NCI-H2107 (cell line): ENCODE results near the gene VWC2.
"Not testable (repeated sequence)": the region's sequence is repeated elsewhere in the genome, so short reads cannot be mapped to it uniquely, and the experiment has no call there.

ENCODE experiments used
- DNase-seq: peaks from one replicate; lab custom pipeline; 2025; lab: John Stamatoyannopoulos, UW

Gene VWC2

GRCh38 chr7:49787980-49788379, 14.5 kb downstream of the VWC2 start:
- DNase-seq = no peak

DNA sequence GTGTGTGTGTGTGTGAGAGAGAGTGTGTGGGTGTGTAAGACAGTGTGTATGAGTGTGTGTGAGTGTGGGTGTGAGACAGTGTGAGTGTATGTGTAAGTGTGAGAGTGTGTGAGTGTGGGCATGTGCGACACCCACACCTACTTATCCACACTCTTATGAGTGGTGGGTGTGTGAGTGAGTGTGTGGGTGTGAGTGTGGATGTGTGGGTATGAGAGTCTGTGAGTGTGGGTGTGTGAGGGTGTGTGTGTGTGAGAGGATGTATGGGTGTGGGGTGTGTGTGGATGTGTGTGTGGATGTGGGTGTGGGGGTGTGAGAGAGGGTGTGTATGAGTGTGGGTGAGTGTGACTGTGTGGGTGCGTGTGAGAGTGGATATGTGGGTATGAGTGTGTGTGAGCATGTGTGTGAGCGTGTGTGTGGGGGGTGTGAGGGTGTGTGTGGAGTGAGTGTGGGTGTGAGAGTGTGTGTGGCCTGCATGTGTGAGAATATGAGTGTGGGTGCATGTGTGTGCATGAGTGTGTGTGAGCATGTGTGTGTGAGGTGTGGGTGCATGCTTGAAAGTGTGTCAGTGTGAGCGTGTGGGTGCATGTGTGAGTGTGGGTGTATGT, 15.1 kb downstream of the VWC2 start:
- DNase-seq = no peak

DNA sequence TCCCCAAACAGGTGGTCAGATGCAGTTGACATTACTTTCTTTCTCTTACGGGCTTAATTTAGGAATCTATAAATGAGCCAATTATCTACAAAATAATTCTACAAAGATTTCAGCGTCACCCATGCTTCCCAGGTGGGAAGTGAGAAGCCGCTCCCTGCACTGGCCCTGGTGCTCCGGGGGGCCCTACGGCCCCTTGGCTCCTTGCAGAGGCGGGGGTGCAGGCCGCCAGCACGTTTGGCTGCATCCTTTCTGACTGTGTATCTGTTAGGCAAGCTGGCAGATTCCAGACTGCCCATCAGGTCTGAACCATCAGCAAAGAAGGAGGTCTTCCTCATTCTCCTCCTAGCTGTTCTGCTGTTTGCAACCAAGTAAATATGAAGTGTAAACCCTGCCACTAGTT, 16.3 kb downstream of the VWC2 start:
- no peak for DNase-seq

DNA sequence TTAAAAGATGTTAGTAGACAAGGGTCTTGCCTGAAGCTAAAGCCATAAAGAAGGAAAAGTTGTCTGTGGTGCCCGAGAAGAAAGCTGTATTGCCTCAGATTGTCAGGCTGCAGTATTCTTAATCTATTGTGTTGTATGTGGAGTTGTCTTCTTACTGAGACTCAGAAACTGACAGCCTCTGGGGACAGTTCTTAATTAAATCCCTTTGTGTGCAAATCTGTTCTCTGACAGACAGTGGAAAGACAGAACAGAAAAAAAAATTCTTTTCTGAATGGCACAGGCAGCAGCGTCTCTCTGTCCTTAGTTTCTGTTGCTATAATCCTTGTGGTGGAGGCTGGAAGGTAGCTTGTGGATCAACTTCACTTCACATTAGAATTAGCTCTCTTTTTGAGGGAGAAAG, 16.8 kb downstream of the VWC2 start:
- DNase-seq = no peak

- DNase-seq = no peak
These were observed 17.8 kb downstream of the VWC2 start for GRCh38 chr7:49791088-49791741.

DNA sequence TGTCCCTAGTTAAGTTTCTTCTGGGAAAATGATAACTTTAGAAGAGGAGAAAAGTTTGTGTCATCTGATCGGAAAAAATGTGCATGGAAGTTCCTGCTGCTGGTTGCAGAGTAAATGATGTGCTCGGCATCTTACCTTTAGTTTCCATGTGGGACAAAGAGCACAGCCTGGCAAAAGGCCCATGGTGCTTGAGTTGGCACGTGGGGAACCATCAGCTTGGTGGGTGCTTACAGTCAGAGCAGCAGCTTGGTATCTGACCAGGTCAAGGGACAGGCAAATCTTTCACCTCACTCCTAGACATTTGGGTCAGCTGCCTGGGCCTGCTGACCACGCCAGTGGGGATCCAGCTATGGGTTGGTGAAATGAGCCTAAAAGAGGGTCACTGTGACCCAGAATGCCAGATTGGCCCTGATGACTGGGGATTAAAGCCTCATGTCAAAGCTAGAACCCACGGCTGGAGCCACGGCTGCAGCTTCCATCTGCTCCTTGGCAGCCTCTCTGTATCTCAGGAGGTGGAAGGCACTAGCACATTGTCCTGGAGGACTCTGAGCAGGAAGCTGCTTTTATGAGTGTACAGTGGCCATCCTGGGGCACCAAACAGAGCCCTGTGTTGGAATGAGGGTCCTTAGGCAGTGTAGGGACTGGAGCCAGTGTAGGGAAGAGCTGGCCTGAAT, 24.7 kb downstream of the VWC2 start:
- no peak for DNase-seq

- DNase-seq = no peak
These were observed 26.6 kb downstream of the VWC2 start for GRCh38 chr7:49800031-49800430.

DNA sequence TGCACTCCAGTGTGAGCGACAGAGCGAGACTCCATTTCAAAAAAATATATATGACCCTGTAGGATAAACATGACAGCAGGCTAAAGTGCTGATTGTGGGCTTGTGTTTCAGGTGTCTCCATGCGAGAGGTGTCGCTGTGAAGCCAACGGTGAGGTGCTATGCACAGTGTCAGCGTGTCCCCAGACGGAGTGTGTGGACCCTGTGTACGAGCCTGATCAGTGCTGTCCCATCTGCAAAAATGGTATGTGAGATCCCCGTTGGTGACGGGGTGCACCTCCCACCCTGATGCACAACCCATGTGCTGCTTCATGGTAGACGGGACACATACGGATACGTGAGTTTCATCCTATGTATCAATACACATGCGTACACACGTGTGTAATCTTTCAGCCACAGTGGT, 29.2 kb downstream of the VWC2 start:
- no peak for DNase-seq

GRCh38 chr7:49803812-49804211, 30.4 kb downstream of the VWC2 start:
- no peak for DNase-seq

DNA sequence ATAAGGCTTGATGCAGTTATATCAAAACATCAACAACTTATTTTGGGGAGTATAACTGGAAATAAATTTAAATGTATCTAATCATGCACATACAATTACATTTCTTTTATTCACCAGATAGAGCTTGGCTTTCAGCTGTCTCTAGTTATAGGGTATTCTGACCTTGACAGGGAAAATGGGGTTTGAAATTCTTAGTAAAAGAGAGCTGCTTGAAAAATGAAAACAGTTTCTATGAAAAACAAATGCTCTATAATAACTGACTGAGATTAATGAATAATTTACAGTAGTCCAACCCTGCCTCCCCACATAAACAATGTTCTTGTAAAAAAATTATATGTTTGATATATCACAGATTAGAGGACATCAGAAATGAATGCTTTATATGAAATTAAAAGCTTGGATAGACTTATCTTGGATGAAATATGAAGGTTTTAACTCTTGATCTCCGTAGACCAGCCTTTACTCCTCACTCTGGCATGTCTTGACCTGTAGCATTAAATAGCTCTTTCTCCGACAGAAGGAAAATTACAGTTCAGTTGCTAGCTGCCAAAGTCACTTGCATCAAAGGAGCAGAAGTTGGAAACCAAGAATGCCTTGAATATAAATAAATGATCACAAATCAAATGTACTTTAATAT, 32.1 kb downstream of the VWC2 start:
- no peak for DNase-seq

DNA sequence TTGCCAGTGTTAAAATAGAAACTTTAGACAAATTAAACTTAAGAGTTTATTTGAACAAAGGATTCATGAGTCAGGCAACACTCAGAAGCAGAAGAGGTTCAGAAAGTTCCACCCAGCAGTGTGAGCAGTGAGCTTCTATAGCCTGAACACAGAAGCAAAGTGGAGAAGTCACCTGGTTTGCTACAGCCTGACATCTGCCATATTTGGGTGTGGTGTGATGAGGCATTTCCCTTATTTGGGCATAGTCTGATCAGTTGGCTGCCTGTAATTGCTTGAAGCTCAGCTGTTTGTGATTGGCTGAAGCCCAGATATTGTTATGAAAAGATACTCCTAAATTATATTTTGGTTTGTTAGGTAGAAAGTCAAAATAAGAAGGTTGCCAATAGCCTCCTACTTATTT, 39.1 kb downstream of the VWC2 start:
- DNase-seq = no peak

GRCh38 chr7:49817279-49817678, 43.8 kb downstream of the VWC2 start:
- no peak for DNase-seq

DNA sequence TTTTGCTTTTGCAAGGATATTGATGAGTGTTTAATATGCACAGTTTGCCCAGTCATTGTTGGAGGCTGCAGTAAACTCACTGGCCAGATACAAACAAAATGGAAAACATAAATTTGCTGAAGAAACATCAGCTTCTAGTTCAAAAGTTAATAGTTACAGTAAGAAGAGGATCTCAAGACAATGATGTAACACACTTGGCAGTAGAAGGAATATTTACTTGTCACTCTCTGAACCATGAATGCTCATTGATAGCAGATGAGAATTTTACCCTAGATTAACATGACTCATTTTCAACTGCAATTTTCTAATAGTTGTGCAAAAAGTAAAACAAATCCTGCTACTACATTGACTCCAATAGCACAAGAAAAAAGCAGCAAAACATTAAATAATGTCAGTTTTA, 47.7 kb downstream of the VWC2 start:
- no peak for DNase-seq

GRCh38 chr7:49822856-49823255, 49.4 kb downstream of the VWC2 start:
- no peak for DNase-seq

DNA sequence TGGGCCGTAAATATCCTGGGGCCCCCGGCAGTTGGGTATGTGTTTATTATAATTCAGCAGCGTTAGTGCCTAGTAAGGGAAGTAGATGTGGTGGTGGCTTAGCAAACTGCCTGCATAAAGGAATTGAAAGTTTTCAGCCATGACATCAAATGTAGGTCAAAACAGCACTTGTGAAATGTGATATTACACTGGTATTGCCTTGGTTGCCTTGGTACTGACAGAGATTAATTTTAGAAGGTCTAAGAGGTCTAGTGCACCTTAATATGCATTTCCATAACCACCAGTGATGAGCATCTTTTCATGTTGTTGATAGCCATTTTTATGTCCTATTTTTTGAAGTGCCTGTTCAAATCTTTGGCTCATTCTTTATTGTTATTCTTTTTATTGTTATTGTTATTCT, 50.1 kb downstream of the VWC2 start:
- DNase-seq = no peak

DNA sequence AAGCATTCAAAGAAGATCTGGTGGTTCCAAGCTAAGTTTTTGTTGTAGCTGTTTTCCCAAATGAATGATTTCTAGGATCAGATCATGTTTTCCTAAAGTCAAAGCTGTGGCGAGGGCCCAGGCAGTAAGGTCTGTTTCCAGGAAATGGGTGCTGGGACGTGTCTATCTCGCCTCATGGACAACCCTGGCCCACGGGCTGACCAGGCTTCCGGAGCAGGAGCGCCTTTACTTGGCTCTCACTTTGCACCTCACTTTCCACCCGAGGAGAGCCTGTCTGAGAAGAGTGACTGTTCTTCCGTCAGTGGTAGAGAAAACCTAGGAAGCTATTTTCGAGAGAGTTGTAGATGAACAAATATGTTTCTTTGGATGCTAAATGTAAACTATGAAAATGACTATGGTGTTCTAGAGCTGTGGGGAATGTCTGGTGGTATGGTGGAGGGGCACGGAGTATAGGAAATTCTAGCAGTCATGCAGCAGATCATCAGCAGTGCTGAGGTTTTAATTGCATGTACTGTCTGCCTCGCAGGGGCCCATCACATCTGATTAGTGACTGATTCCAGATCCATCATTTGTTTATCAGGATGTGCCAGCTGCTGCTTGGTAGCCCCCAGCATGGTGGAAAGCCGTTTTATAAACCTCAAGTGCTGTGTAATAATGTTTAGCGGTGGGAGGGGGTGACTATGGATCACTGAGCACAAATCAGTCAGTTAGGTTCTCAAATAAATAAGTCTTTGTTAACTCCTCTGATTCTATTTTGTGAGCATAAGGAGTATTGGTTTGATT, 66.6 kb downstream of the VWC2 start:
- no peak for DNase-seq

- DNase-seq = no peak
These were observed 67.4 kb downstream of the VWC2 start for GRCh38 chr7:49840751-49841405.

GRCh38 chr7:49845626-49846025, 72.2 kb downstream of the VWC2 start:
- no peak for DNase-seq

DNA sequence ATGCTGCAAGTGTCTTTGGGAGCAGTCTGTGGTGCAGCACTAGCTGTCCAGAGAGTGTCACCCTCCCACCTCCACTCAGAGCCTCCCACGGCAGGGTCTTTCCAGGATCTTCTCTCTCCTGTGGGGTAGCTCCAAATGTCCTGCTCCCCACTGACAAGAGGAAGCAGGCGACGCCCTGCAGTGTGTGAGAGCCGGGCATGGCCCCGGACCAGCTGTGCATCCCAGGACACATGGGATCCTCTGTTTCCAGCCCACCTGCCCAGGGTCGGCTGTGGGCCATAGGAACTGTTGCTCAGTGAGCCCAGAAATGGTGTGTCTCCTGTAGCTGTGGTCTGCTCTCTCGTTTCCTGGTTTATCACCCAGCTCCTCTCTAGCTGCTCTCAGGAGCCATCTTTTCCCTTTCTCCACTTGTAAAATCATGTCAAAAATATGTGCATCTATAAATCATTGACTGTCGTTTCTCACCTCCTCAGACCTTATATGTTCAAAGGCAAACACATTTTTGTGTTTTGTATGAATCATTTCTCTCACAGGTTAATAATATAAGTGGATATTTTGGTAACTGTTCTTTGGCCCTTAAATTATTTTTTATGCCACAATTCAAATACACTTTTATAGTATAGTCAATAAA, 74.9 kb downstream of the VWC2 start:
- DNase-seq = no peak

DNA sequence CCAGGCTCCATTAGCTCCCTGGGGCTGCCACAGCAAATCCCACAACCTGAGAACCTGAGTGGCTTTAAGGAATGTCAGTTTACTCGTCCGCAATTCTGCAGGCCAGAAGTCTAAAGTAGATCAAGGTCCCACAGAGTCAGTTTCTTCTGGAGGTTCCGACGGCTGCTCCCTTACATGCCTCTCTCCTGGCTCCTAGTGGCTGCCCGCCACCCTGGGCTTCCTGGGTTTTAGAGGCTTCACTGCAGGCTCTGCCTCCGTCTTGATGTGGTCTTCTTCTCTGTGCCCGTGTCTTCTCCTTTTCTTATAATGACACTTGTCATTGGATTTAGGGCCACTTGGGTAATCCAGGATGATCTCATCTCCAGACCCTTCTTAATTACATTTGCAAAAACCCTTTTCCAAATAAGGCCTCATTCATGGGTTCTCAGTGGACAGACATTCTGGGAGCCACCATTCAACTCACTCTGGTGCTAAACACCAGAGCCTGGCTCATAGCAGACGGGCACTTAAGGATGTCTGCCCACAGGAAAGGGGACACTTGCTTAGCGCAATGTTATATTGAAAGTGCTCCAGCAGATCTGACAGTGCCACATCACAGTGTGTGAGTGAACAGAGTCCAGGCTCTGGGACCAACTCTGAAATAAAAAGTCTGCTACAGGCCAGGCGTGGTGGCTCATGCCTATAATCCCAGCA, 77.6 kb downstream of the VWC2 start:
- no peak for DNase-seq

DNA sequence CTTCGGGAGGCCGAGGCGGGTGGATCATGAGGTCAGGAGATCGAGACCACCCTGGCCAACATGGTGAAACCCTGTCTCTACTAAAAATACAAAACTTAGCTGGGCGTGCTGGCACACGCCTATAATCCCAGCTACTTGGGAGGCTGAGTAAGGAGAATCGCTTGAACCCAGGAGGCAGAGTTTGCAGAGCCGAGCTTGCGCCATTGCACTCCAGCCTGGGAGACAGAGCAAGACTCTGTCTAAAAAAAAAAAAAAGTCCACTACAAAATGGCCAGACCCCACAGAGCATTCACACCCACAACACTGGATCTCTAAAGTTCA, 78.1 kb downstream of the VWC2 start:
- not testable (repeated sequence) for DNase-seq
